IMR-90 (cell line): Measurements from ENCODE around the gene ZNF407. TPM values are rescaled to one million over a fixed set of nuclear protein-coding genes. Genes with fewer than 3 reads are reported as not detected.

Experiments used
- ATAC-seq: fragments of 200-7000 bp; cut with Tn5 transposase; 2 replicates; pipeline ENCODE4 v1.9.1; 2020; ENCODE audit warnings: low read depth, mild to moderate bottlenecking, moderate library complexity
- BruUV-seq: library from RNA; stranded (reverse); fragments of 400-500 nt; replicated peaks from 2 replicates; lab custom pipeline; 2021; lab: Mats Ljungman, UMichigan
- CTCF ChIA-PET: fragments of 300-600 bp; formaldehyde crosslinking; extraction: SDS; loops from one replicate; lab custom pipeline; 2021; ENCODE audit warnings: antibody characterized with exemption; lab: Yijun Ruan, JAX
- POLR2A ChIA-PET: fragments of 300-600 bp; sonication (Branson Sonifier 250); formaldehyde crosslinking; loops from one replicate; lab custom pipeline; 2022; ENCODE audit warnings: antibody characterized with exemption; ENCODE audit not compliant: unreplicated experiment; lab: Charles Lee
- DNase-seq: peaks from one replicate; pipeline ENCODE4 v3.0.0; 2013
- H2AFZ ChIP-seq: replicated peaks from 2 replicates; pipeline ENCODE3; 2013; ENCODE audit warnings: low read length, mild to moderate bottlenecking; ENCODE audit not compliant: poor library complexity
- H2AK5ac ChIP-seq: 2 replicates; pipeline ENCODE4 v1.6.1; 2013; ENCODE audit warnings: low read depth, low read length, inconsistent platforms
- H2AK9ac ChIP-seq: replicated peaks from 2 replicates; pipeline ENCODE3; 2013; ENCODE audit warnings: mild to moderate bottlenecking, low read depth, low read length, moderate library complexity; ENCODE audit not compliant: poor library complexity
- H2BK120ac ChIP-seq: 2 replicates; pipeline ENCODE4 v1.6.1; 2013; ENCODE audit warnings: low read depth, low read length, inconsistent platforms
- H2BK15ac ChIP-seq: 3 replicates; pipeline ENCODE4 v1.6.1; 2013; ENCODE audit warnings: low read depth, low read length, inconsistent platforms
- H2BK20ac ChIP-seq: 2 replicates; pipeline ENCODE4 v1.6.1; 2013; ENCODE audit warnings: low read depth, mild to moderate bottlenecking, inconsistent platforms, low read length, moderate library complexity
- H2BK5ac ChIP-seq: 2 replicates; pipeline ENCODE4 v1.6.1; 2013; ENCODE audit warnings: mild to moderate bottlenecking, low read depth, low read length, inconsistent platforms; ENCODE audit not compliant: poor library complexity, severe bottlenecking
- H3K14ac ChIP-seq: replicated peaks from 2 replicates; pipeline ENCODE4 v1.6.1; 2013; ENCODE audit warnings: low read depth, low read length, inconsistent platforms
- H3K18ac ChIP-seq: 2 replicates; pipeline ENCODE4 v1.6.1; 2013; ENCODE audit warnings: low read depth, low read length, control low read depth
- H3K23ac ChIP-seq: 2 replicates; pipeline ENCODE4 v1.6.1; 2013; ENCODE audit warnings: low read depth, low read length, inconsistent platforms
- H3K27ac ChIP-seq: 2 replicates; pipeline ENCODE4 v1.5.1; 2013; ENCODE audit warnings: mild to moderate bottlenecking, control low read depth, low read length; ENCODE audit not compliant: insufficient read depth
- H3K27me3 ChIP-seq: 2 replicates; pipeline ENCODE4 v1.6.1; 2013; ENCODE audit warnings: low read length; ENCODE audit not compliant: control insufficient read depth, insufficient read depth
- H3K36me3 ChIP-seq: 2 replicates; pipeline ENCODE4 v1.6.1; 2013; ENCODE audit warnings: low read length, mixed read lengths; ENCODE audit not compliant: control insufficient read depth, insufficient read depth
- H3K4ac ChIP-seq: 2 replicates; pipeline ENCODE4 v1.6.1; 2013; ENCODE audit warnings: low read depth, low read length, inconsistent platforms
- H3K4me1 ChIP-seq: 2 replicates; pipeline ENCODE4 v1.6.1; 2013; ENCODE audit warnings: low read length, mixed read lengths; ENCODE audit not compliant: control insufficient read depth, insufficient read depth
- H3K4me2 ChIP-seq: 2 replicates; pipeline ENCODE4 v1.6.1; 2013; ENCODE audit warnings: low read depth, mild to moderate bottlenecking, control low read depth, low read length, moderate library complexity
- H3K4me3 ChIP-seq: 2 replicates; pipeline ENCODE4 v1.5.1; 2013; ENCODE audit warnings: low read depth, mild to moderate bottlenecking, control low read depth, low read length, moderate library complexity; ENCODE audit not compliant: insufficient read depth
- H3K56ac ChIP-seq: 2 replicates; pipeline ENCODE4 v1.6.1; 2013; ENCODE audit warnings: low read length, inconsistent platforms; ENCODE audit not compliant: insufficient read depth; ENCODE audit errors: extremely low read depth
- H3K79me1 ChIP-seq, 2 experiments: 2 replicates each; pipeline ENCODE4 v1.6.1; 2013; ENCODE audit warnings: low read length in 2 of 2, inconsistent platforms in 1 of 2, low read depth in 1 of 2
- H3K9ac ChIP-seq: 2 replicates; pipeline ENCODE4 v1.6.1; 2013; ENCODE audit warnings: low read depth, low read length, control low read depth
- H3K9me1 ChIP-seq: 2 replicates; pipeline ENCODE4 v1.6.1; 2013; ENCODE audit warnings: low read length, inconsistent platforms; ENCODE audit not compliant: insufficient read depth
- H3K9me3 ChIP-seq: 2 replicates; pipeline ENCODE4 v1.6.1; 2013; ENCODE audit warnings: low read length; ENCODE audit not compliant: control insufficient read depth, insufficient read depth
- H4K20me1 ChIP-seq: 2 replicates; pipeline ENCODE4 v1.6.1; 2013; ENCODE audit warnings: low read length, inconsistent platforms; ENCODE audit not compliant: insufficient read depth
- H4K5ac ChIP-seq: 2 replicates; pipeline ENCODE4 v1.6.1; 2013; ENCODE audit warnings: mild to moderate bottlenecking, low read depth, low read length, control low read depth
- H4K8ac ChIP-seq, 2 experiments: 2 replicates each; pipeline ENCODE4 v1.6.1; 2013; ENCODE audit warnings: low read depth in 2 of 2, low read length in 2 of 2, control low read depth in 1 of 2, inconsistent platforms in 1 of 2
- H4K91ac ChIP-seq: 2 replicates; pipeline ENCODE4 v1.6.1; 2013; ENCODE audit warnings: low read depth, low read length, inconsistent platforms; ENCODE audit not compliant: insufficient read depth
- CTCF ChIP-seq: conservative IDR thresholded peaks from 2 replicates; pipeline ENCODE4 v1.5.1; 2012; ENCODE audit warnings: mild to moderate bottlenecking, low read depth, low read length, improper control_type of control experiment
- FOS ChIP-seq: fragments of 150-350 bp; IDR thresholded peaks from 2 replicates; pipeline ENCODE4 v1.6.1; 2016; ENCODE audit warnings: low read depth, low read length
- MXI1 ChIP-seq: IDR thresholded peaks from 2 replicates; pipeline ENCODE4 v1.6.1; 2012; ENCODE audit warnings: low read depth, mild to moderate bottlenecking, low read length, moderate library complexity, borderline replicate concordance
- NFE2L2 ChIP-seq: fragments of 150-350 bp; IDR thresholded peaks from 2 replicates; pipeline ENCODE4 v1.6.1; 2016; ENCODE audit warnings: low read depth, mild to moderate bottlenecking, low read length
- POLR2A ChIP-seq: IDR thresholded peaks from 2 replicates; pipeline ENCODE4 v1.6.1; 2012; ENCODE audit warnings: mild to moderate bottlenecking, low read depth, low read length
- RFX5 ChIP-seq: IDR thresholded peaks from 2 replicates; pipeline ENCODE4 v1.8.0; 2012; ENCODE audit warnings: low read depth, mild to moderate bottlenecking, low read length, moderate library complexity
- WGBS, 2 experiments: methylation state at CpG; one replicate each; pipeline versions ENCODE4 v1.1.5 to v1.1.7; 2013; ENCODE audit warnings: missing lambda C conversion rate in 2 of 2; ENCODE audit not compliant: insufficient read length in 1 of 2; ENCODE audit errors: extremely low coverage in 2 of 2; 5-methylcytosine and 5-hydroxymethylcytosine counted together
- dilution Hi-C: fragments of 300-500 bp; cut with HindIII; formaldehyde crosslinking; loops from one replicate; pipeline ENCODE4 v1.14.3; 2018; ENCODE audit warnings: low sequenced_read_pairs; ENCODE audit not compliant: unreplicated experiment
- in situ Hi-C: fragments of 300-500 bp; cut with MboI; formaldehyde crosslinking; loops from 3 replicates; pipeline ENCODE4 v1.14.3; 2019; ENCODE audit warnings: low sequenced_read_pairs, inconsistent platforms, mixed read lengths
- intact Hi-C: fragments of 100-400 bp; cut with micrococcal nuclease; formaldehyde crosslinking; loops from 2 replicates; pipeline ENCODE4 v1.10.0; 2022
- polyA plus RNA-seq, 3 experiments: library from polyadenylated mRNA; depleted of rRNA; stranded (reverse); fragments of >200 nt; gene quantifications; 2 replicates each; pipeline ENCODE4 v1.2.3, GENCODE V29; 2012; ENCODE audit warnings: low replicate concordance in 1 of 3
- total RNA-seq: library from RNA; depleted of rRNA; stranded (reverse); fragments of >200 nt; gene quantifications from 2 replicates; pipeline ENCODE4 v1.2.3, GENCODE V29; 2012

ZNF407 gene
- total and polyA plus RNA-seq, 2 of the 4 experiments (the other 2 are of a cell fraction), result 3.1 to 20.1 TPM

- Histone ChIP-seq H3K36me3 (no peaks in the 10 kb centered on the region; the same call in 1 of the 2 replicates), H4K20me1 (no peaks in the 10 kb centered on the region), H2AK9ac (peak overlapping the region; percentile 97), H3K27ac (peak overlapping the region; percentile 99), H2AK5ac (peak overlapping the region; percentile 76; the same call in 1 of the 2 replicates), H2BK15ac (0 out of 3 replicates have a peak overlapping the region, but pooled peaks have one; percentile 8), H4K5ac (peak overlapping the region; percentile 63), H3K4me1 (peaks cover 9% of the 10 kb centered on the region), H2BK20ac (no peak overlapping the region), H2BK5ac (peak overlapping the region; percentile 90), H3K9me1 (peaks cover 4% of the 10 kb centered on the region; the same call in 1 of the 2 replicates), H3K4me3 (peak overlapping the region; percentile 86), H3K56ac (peak overlapping the region; percentile 70), H4K91ac (peak overlapping the region; percentile 80), H2AFZ (peak overlapping the region; percentile 96), H2BK120ac (peak overlapping the region; percentile 56), H3K23ac (peak overlapping the region; percentile 74), H4K8ac (peak overlapping the region; percentile 90 to 100; a peak in 3 of 4 replicates), H3K4ac (peak overlapping the region; percentile 87), H3K18ac (peak overlapping the region; percentile 24; the same call in 1 of the 2 replicates), H3K27me3 (no peaks in the 10 kb centered on the region), H3K9me3 (no peaks in the 10 kb centered on the region), H3K79me1 (peaks cover 36 to 72% of the 10 kb centered on the region in 2 experiments), H3K9ac (peak overlapping the region; percentile 89), H3K14ac (peak overlapping the region; percentile 70), H3K4me2 (peak overlapping the region; percentile 54)
- ATAC-seq (peak; percentile 59), DNase-seq (peak; percentile 46)
- BruUV-seq, result no TSS peak
- in situ Hi-C loops (no loop called here), dilution Hi-C loops (no loop called here), intact Hi-C loops (no loop called here)
- 1% methylated on average over 34 of the region's 44 CpGs; no CpG with 5 or more reads in 1 of the 2 experiments for WGBS, 2 experiments
- POLR2A ChIA-PET, result interaction anchor here (0.5 to 1.1 kb wide), 2 partner anchors 33 to 1913 kb away, joined by 4 to 5 read pairs; no protein-coding TSS in a partner anchor
- CTCF ChIA-PET, result interaction anchor here (0.7 to 0.9 kb wide), 2 partner anchors 11 to 162 kb away, joined by 3 read pairs; no protein-coding TSS in a partner anchor
- TF ChIP-seq CTCF, result 0 out of 2 replicates have a peak, but pooled peaks have one; percentile 24
- no peak for TF ChIP-seq NFE2L2
- no peak for TF ChIP-seq RFX5
- TF ChIP-seq FOS, result no peak
- no peak; the same call in 1 of the 2 replicates for TF ChIP-seq POLR2A
- 0 out of 2 replicates have a peak, but pooled peaks have one; percentile 1 for TF ChIP-seq MXI1
These were observed 806 bp downstream of the ZNF407 start for GRCh38 chr18:74598350-74599001.
